H1 (cell line): ENCODE measurements around the gene CA10. TPM values are rescaled to one million over a fixed set of nuclear protein-coding genes. Genes with fewer than 3 reads are reported as not detected.

Source experiments
- CTCF ChIA-PET: fragments of 300-600 bp; sonication (Branson Sonifier 250); formaldehyde crosslinking; loops from one replicate; lab custom pipeline; 2021; ENCODE audit not compliant: partially characterized antibody; lab: Charles Lee
- POLR2A ChIA-PET: fragments of 300-600 bp; sonication (Branson Sonifier 250); formaldehyde crosslinking; loops from one replicate; lab custom pipeline; 2021; ENCODE audit warnings: inconsistent platforms; ENCODE audit not compliant: partially characterized antibody; lab: Charles Lee
- DNase-seq, 2 experiments: peaks; one replicate each; pipeline versions ENCODE4 v3.0.0 to v3.0.0-alpha.2; 2010 to 2022; ENCODE audit warnings: low spot score in 2 of 2, low read depth in 1 of 2, mixed read lengths in 1 of 2
- FAIRE-seq: peaks from 2 replicates; lab custom pipeline; 2011; peaks lifted over from hg19 to GRCh38; lab: Jason Lieb, UNC
- H2AFZ ChIP-seq: 2 replicates; pipeline ENCODE4 v1.8.1; 2012; ENCODE audit warnings: low read length, inconsistent platforms
- H2AK5ac ChIP-seq: 2 replicates; pipeline ENCODE4 v1.6.1; 2013; ENCODE audit warnings: low read depth, low read length
- H2BK120ac ChIP-seq: replicated peaks from 2 replicates; pipeline ENCODE3; 2013; ENCODE audit warnings: low read depth, low read length, inconsistent platforms
- H2BK12ac ChIP-seq: 2 replicates; pipeline ENCODE4 v1.6.1; 2013; ENCODE audit warnings: low read depth, low read length
- H2BK15ac ChIP-seq: 2 replicates; pipeline ENCODE4 v1.6.1; 2013; ENCODE audit warnings: low read length
- H2BK20ac ChIP-seq: 2 replicates; pipeline ENCODE4 v1.6.1; 2013; ENCODE audit warnings: low read length
- H2BK5ac ChIP-seq: 2 replicates; pipeline ENCODE4 v1.6.1; 2013; ENCODE audit warnings: low read depth, low read length
- H3K14ac ChIP-seq: 2 replicates; pipeline ENCODE4 v1.6.1; 2013; ENCODE audit warnings: inconsistent platforms; ENCODE audit not compliant: insufficient read length
- H3K18ac ChIP-seq: 2 replicates; pipeline ENCODE4 v1.6.1; 2013; ENCODE audit warnings: low read length; ENCODE audit errors: extremely low read depth
- H3K23ac ChIP-seq: 2 replicates; pipeline ENCODE4 v1.6.1; 2013; ENCODE audit warnings: inconsistent platforms; ENCODE audit not compliant: insufficient read length
- H3K23me2 ChIP-seq: 2 replicates; pipeline ENCODE4 v1.6.1; 2013; ENCODE audit warnings: low read depth, low read length
- H3K27ac ChIP-seq: 2 replicates; pipeline ENCODE4 v1.6.1; 2011; ENCODE audit warnings: low read depth, low read length, inconsistent platforms
- H3K27me3 ChIP-seq, 4 experiments: replicated peaks in 1 of 4; 1 replicate in 1 of 4; 2 replicates in 3 of 4; pipeline versions ENCODE4 v1.6.1 to v1.8.1; 2011 to 2013; ENCODE audit warnings: low read length in 3 of 4, mild to moderate bottlenecking in 3 of 4, inconsistent platforms in 2 of 4, mixed read lengths in 2 of 4, moderate library complexity in 1 of 4; ENCODE audit not compliant: control insufficient read depth in 3 of 4, insufficient read depth in 3 of 4; ENCODE audit errors: extremely low read depth in 1 of 4
- H3K36me3 ChIP-seq, 4 experiments: 2 replicates each; pipeline versions ENCODE4 v1.6.1 to v1.8.1; 2011 to 2013; ENCODE audit warnings: mild to moderate bottlenecking in 4 of 4, low read length in 3 of 4, moderate library complexity in 2 of 4, control low read depth in 1 of 4, inconsistent platforms in 1 of 4; ENCODE audit not compliant: insufficient read depth in 4 of 4, control insufficient read depth in 2 of 4
- H3K4ac ChIP-seq: replicated peaks from 2 replicates; pipeline ENCODE3; 2013; ENCODE audit warnings: low read length, low read depth, mixed read lengths, inconsistent platforms; ENCODE audit not compliant: insufficient read length
- H3K4me1 ChIP-seq, 4 experiments: replicated peaks in 1 of 4; 1 replicate in 1 of 4; 2 replicates in 3 of 4; pipeline versions ENCODE4 v1.6.1 to v1.8.1; 2011 to 2013; ENCODE audit warnings: low read length in 3 of 4, inconsistent platforms in 2 of 4, mixed read lengths in 1 of 4; ENCODE audit not compliant: insufficient read depth in 4 of 4, control insufficient read depth in 3 of 4
- H3K4me2 ChIP-seq, 2 experiments: 2 replicates each; pipeline versions ENCODE4 v1.6.1 to v1.8.1; 2011 to 2013; ENCODE audit warnings: low read depth in 2 of 2, low read length in 2 of 2, control low read depth in 1 of 2, inconsistent platforms in 1 of 2, mild to moderate bottlenecking in 1 of 2; ENCODE audit not compliant: insufficient read depth in 1 of 2
- H3K4me3 ChIP-seq, 4 experiments: fragments of 200-600, 300-600 bp in 1 of 4; sonication (generic), shearing (Covaris generic), sonication (Bioruptor Twin) in 1 of 4; 2 replicates each; pipeline versions ENCODE4 v1.5.1 to v1.8.1; 2011 to 2016; ENCODE audit warnings: low read length in 4 of 4, low read depth in 3 of 4, control low read depth in 2 of 4, inconsistent platforms in 2 of 4, mild to moderate bottlenecking in 2 of 4, mixed read lengths in 1 of 4, moderate library complexity in 1 of 4; ENCODE audit not compliant: insufficient read depth in 2 of 4; ENCODE audit errors: extremely low read depth in 1 of 4
- H3K56ac ChIP-seq: replicated peaks from 2 replicates; pipeline ENCODE3; 2013; ENCODE audit warnings: low read depth, mild to moderate bottlenecking, mixed read lengths, low read length, inconsistent platforms; ENCODE audit not compliant: insufficient read length
- H3K79me1 ChIP-seq: 2 replicates; pipeline ENCODE4 v1.6.1; 2013; ENCODE audit warnings: low read depth, low read length, control low read depth
- H3K79me2 ChIP-seq, 2 experiments: 2 replicates each; pipeline versions ENCODE4 v1.6.1 to v1.8.1; 2012 to 2013; ENCODE audit warnings: low read length in 2 of 2, mild to moderate bottlenecking in 2 of 2, inconsistent platforms in 1 of 2; ENCODE audit not compliant: insufficient read depth in 2 of 2, control insufficient read depth in 1 of 2
- H3K9ac ChIP-seq, 4 experiments: replicated peaks in 1 of 4; 1 replicate in 1 of 4; 2 replicates in 3 of 4; pipeline versions ENCODE4 v1.6.1 to v1.8.1; 2011 to 2013; ENCODE audit warnings: low read depth in 3 of 4, low read length in 3 of 4, control low read depth in 2 of 4, mild to moderate bottlenecking in 2 of 4, moderate library complexity in 2 of 4, inconsistent platforms in 1 of 4; ENCODE audit errors: extremely low read depth in 1 of 4
- H3K9me3 ChIP-seq, 2 experiments: 2 replicates each; pipeline versions ENCODE4 v1.6.1 to v1.8.1; 2012 to 2013; ENCODE audit warnings: mild to moderate bottlenecking in 2 of 2, moderate library complexity in 2 of 2, control low read depth in 1 of 2, inconsistent platforms in 1 of 2, low read depth in 1 of 2, low read length in 1 of 2, mixed read lengths in 1 of 2; ENCODE audit not compliant: insufficient read depth in 2 of 2
- H4K20me1 ChIP-seq, 2 experiments: replicated peaks in 1 of 2; 2 replicates each; pipeline versions ENCODE3 to v1.8.1; 2011 to 2013; ENCODE audit warnings: inconsistent platforms in 2 of 2, low read length in 2 of 2, mild to moderate bottlenecking in 1 of 2; ENCODE audit not compliant: insufficient read depth in 2 of 2, control insufficient read depth in 1 of 2
- H4K5ac ChIP-seq: 2 replicates; pipeline ENCODE4 v1.6.1; 2013; ENCODE audit warnings: low read length, low read depth, mixed read lengths, inconsistent platforms; ENCODE audit not compliant: insufficient read length
- H4K8ac ChIP-seq: 2 replicates; pipeline ENCODE4 v1.8.0; 2013; ENCODE audit warnings: mild to moderate bottlenecking, moderate library complexity, low read length, inconsistent platforms; ENCODE audit not compliant: insufficient read depth; ENCODE audit errors: extremely low read depth
- H4K91ac ChIP-seq: replicated peaks from 2 replicates; pipeline ENCODE3; 2013; ENCODE audit warnings: low read length, mixed read lengths, inconsistent platforms; ENCODE audit not compliant: insufficient read length
- ASH2L ChIP-seq: fragments of 200-600, 300-600 bp; sonication (generic); IDR thresholded peaks from one replicate; pipeline ENCODE4 v1.7.1; 2017; ENCODE audit warnings: low read length
- GTF2F1 ChIP-seq: IDR thresholded peaks from 2 replicates; pipeline ENCODE4 v1.6.1; 2012; ENCODE audit warnings: low read depth, low read length, improper control_type of control experiment, borderline replicate concordance
- KDM5A ChIP-seq: fragments of 200-600 bp; IDR thresholded peaks from 2 replicates; pipeline ENCODE4 v1.7.1; 2012; ENCODE audit warnings: mild to moderate bottlenecking, low read length, inconsistent platforms, mixed read lengths
- TBP ChIP-seq: IDR thresholded peaks from 2 replicates; pipeline ENCODE4 v1.6.1; 2011; ENCODE audit warnings: low read depth, low read length, improper control_type of control experiment
- polyA plus RNA-seq, 7 experiments: library from polyadenylated mRNA; depleted of rRNA in 3 of 7; stranded (reverse) in 5 of 7; unstranded in 2 of 7; fragments of >200 nt in 5 of 7; fragments of 200-250 nt in 2 of 7; gene quantifications; 1 replicate in 5 of 7; 2 replicates in 1 of 7; 4 replicates in 1 of 7; pipeline versions ENCODE4 v1.2.1 to v1.2.3, GENCODE V29; 2011 to 2013; ENCODE audit warnings: missing spikeins in 2 of 7, mixed read lengths in 2 of 7
- total RNA-seq: library from RNA; stranded (reverse); fragmentation: NEBNext Ultra II Directional; extraction: Animal tissue kit (Norgen Biotek cat#: 25700); gene quantifications from 2 replicates; pipeline ENCODE4 v1.2.1, GENCODE V29; 2021

CA10 gene
- total and polyA plus RNA-seq, 2 of the 8 experiments (the other 6 are each of a cell fraction or from before 2014, with no cell fraction given), result 0.60 to 0.63 TPM

GRCh38 chr17:52027620-52028295 is 130.8 kb downstream of the CA10 start:
- H3K36me3 ChIP-seq, result no peaks in the 10 kb centered on the region
- H3K9ac ChIP-seq, result no peak overlapping the region
- H2AK5ac ChIP-seq, result no peak overlapping the region
- TF ChIP-seq GTF2F1 (no peak), KDM5A (no peak), ASH2L (no peak), TBP (no peak)
- FAIRE-seq, result no peak
- H2BK120ac ChIP-seq, result no peak overlapping the region
- H3K18ac ChIP-seq, result no peak overlapping the region
- no peak overlapping the region for H3K4me3 ChIP-seq
- H2BK12ac ChIP-seq, result no peak overlapping the region
- no peak overlapping the region for H4K91ac ChIP-seq
- DNase-seq, result no peak
- no peaks in the 10 kb centered on the region for H3K27me3 ChIP-seq
- no peaks in the 10 kb centered on the region for H3K79me2 ChIP-seq
- H4K5ac ChIP-seq, result no peak overlapping the region
- no peak overlapping the region for H3K14ac ChIP-seq
- H3K4ac ChIP-seq, result no peak overlapping the region
- no peak overlapping the region for H3K56ac ChIP-seq
- no peaks in the 10 kb centered on the region for H3K79me1 ChIP-seq
- no peaks in the 10 kb centered on the region for H4K20me1 ChIP-seq
- no peak overlapping the region for H4K8ac ChIP-seq
- no peak overlapping the region for H2AFZ ChIP-seq
- H3K4me2 ChIP-seq, result no peak overlapping the region
- no peak overlapping the region for H2BK15ac ChIP-seq
- H2BK20ac ChIP-seq, result no peak overlapping the region
- H3K23me2 ChIP-seq, result no peaks in the 10 kb centered on the region
- H3K9me3 ChIP-seq, result no peaks in the 10 kb centered on the region
- H3K4me1 ChIP-seq, result no peaks in the 10 kb centered on the region
- POLR2A ChIA-PET, result no interaction called here
- no peak overlapping the region for H2BK5ac ChIP-seq
- CTCF ChIA-PET, result interaction anchor here (1.4 to 1.8 kb wide), 2 partner anchors 79 to 167 kb away, joined by 3 to 5 read pairs; no protein-coding TSS in a partner anchor
- H3K27ac ChIP-seq, result no peak overlapping the region
- H3K23ac ChIP-seq, result no peak overlapping the region
